ENCODE data around the gene SLC37A4.
"Not testable (repeated sequence)": the region's sequence is repeated elsewhere in the genome, so short reads cannot be mapped to it uniquely, and the experiment has no call there.

Gene SLC37A4

GRCh38 chr11:119028346-119029068 lies 2.2 kb downstream of the SLC37A4 start:
- Mint-ChIP-seq H3K4me3 (peak overlapping the region; percentile 77 to 91), H3K9me3 (no peaks in the 10 kb centered on the region), H3K27ac (peak overlapping the region in 1 of 2 donors; percentile 23), H3K27me3 (no peaks in the 10 kb centered on the region), H3K4me1 (peaks cover 65% of the 10 kb centered on the region)
- ATAC-seq (no peak), DNase-seq (no peak)

GRCh38 chr11:119027561-119028345 lies 2.9 kb downstream of the SLC37A4 start:
- ATAC-seq (no peak), DNase-seq (no peak)
- H3K27me3 Mint-ChIP-seq = no peaks in the 10 kb centered on the region
- H3K27ac Mint-ChIP-seq = no peak overlapping the region
- peaks cover 72% of the 10 kb centered on the region for H3K4me1 Mint-ChIP-seq
- peak overlapping the region in 1 of 2 donors; percentile 14 for H3K4me3 Mint-ChIP-seq
- no peaks in the 10 kb centered on the region for H3K9me3 Mint-ChIP-seq

GRCh38 chr11:119026970-119027369 lies 3.7 kb downstream of the SLC37A4 start:
- H3K4me3 Mint-ChIP-seq = no peak overlapping the region
- no peak for DNase-seq
- no peak overlapping the region for H3K27ac Mint-ChIP-seq
- no peaks in the 10 kb centered on the region for H3K9me3 Mint-ChIP-seq
- H3K27me3 Mint-ChIP-seq = no peaks in the 10 kb centered on the region
- no peak for ATAC-seq
- peaks cover 78% of the 10 kb centered on the region for H3K4me1 Mint-ChIP-seq

GRCh38 chr11:119025978-119026766 lies 4.5 kb downstream of the SLC37A4 start:
- H3K4me1 Mint-ChIP-seq = peaks cover 86% of the 10 kb centered on the region
- no peaks in the 10 kb centered on the region for H3K9me3 Mint-ChIP-seq
- H3K27me3 Mint-ChIP-seq = no peaks in the 10 kb centered on the region
- peak overlapping the region in 1 of 2 donors; percentile 83 for H3K27ac Mint-ChIP-seq
- DNase-seq (no peak), ATAC-seq (no peak)
- no peak overlapping the region for H3K4me3 Mint-ChIP-seq

GRCh38 chr11:119025541-119025940 lies 5.1 kb downstream of the SLC37A4 start:
- no peak for ATAC-seq
- no peak overlapping the region for H3K4me3 Mint-ChIP-seq
- DNase-seq = no peak
- H3K9me3 Mint-ChIP-seq = no peaks in the 10 kb centered on the region
- no peaks in the 10 kb centered on the region for H3K27me3 Mint-ChIP-seq
- peaks cover 89% of the 10 kb centered on the region for H3K4me1 Mint-ChIP-seq
- peak overlapping the region in 1 of 2 donors; percentile 72 for H3K27ac Mint-ChIP-seq

GRCh38 chr11:119025099-119025473 lies 5.6 kb downstream of the SLC37A4 start:
- no peaks in the 10 kb centered on the region for H3K9me3 Mint-ChIP-seq
- no peak for DNase-seq
- H3K4me3 Mint-ChIP-seq = no peak overlapping the region
- H3K4me1 Mint-ChIP-seq = peaks cover 94% of the 10 kb centered on the region
- peak overlapping the region in 1 of 2 donors; percentile 72 for H3K27ac Mint-ChIP-seq
- H3K27me3 Mint-ChIP-seq = no peaks in the 10 kb centered on the region
- no peak for ATAC-seq

- Mint-ChIP-seq H3K9me3 (no peaks in the 10 kb centered on the region), H3K27ac (peak overlapping the region in 1 of 2 donors; percentile 56), H3K27me3 (no peaks in the 10 kb centered on the region), H3K4me1 (peaks cover 93% of the 10 kb centered on the region), H3K4me3 (peak overlapping the region in 1 of 2 donors; percentile 16)
- no peak for ATAC-seq
- no peak for DNase-seq
Measured at GRCh38 chr11:119024430-119025098, 6.1 kb downstream of the SLC37A4 start.

- H3K4me1 Mint-ChIP-seq = peaks cover 85% of the 10 kb centered on the region
Measured at GRCh38 chr11:119023741-119024140, 6.9 kb downstream of the SLC37A4 start.

GRCh38 chr11:119021631-119022030 lies 9.0 kb downstream of the SLC37A4 start:
- peaks cover 67% of the 10 kb centered on the region for H3K4me1 Mint-ChIP-seq
- no peaks in the 10 kb centered on the region for H3K9me3 Mint-ChIP-seq
- peak overlapping the region in 1 of 2 donors; percentile 35 for H3K4me3 Mint-ChIP-seq
- no peak overlapping the region for H3K27ac Mint-ChIP-seq
- H3K27me3 Mint-ChIP-seq = no peaks in the 10 kb centered on the region
- DNase-seq = no peak
- no peak for ATAC-seq

More at GRCh38 chr11:119023741-119024140, 6.9 kb downstream of the SLC37A4 start:
- Mint-ChIP-seq H3K27me3 (no peaks in the 10 kb centered on the region), H3K27ac (peak overlapping the region in 1 of 2 donors; percentile 74), H3K4me3 (no peak overlapping the region), H3K9me3 (no peaks in the 10 kb centered on the region)
- ATAC-seq = no peak
- DNase-seq = no peak

- DNase-seq = no peak
- Mint-ChIP-seq H3K9me3 (no peaks in the 10 kb centered on the region), H3K4me3 (peak overlapping the region; percentile 95 to 99), H3K4me1 (peaks cover 67% of the 10 kb centered on the region), H3K27me3 (no peaks in the 10 kb centered on the region), H3K27ac (peak overlapping the region; percentile 86 to 99)
- ATAC-seq = no peak
Measured at GRCh38 chr11:119019996-119020395, 10.7 kb downstream of the SLC37A4 start.

GRCh38 chr11:119018074-119018938 lies 12.4 kb downstream of the SLC37A4 start, which contains the start of the genes RPS25 and TRAPPC4:
Gene RPS25 (minus strand): TSS chr11:119018343. CDS start chr11:119018284, 59 bp downstream.
Gene TRAPPC4 (plus strand): TSS chr11:119018766. CDS start chr11:119018796, 30 bp downstream.
- ATAC-seq = peak; percentile 94

GRCh38 chr11:119017377-119017776 lies 13.3 kb downstream of the SLC37A4 start:
- H3K9me3 Mint-ChIP-seq, DNase-seq, H3K27me3 Mint-ChIP-seq, ATAC-seq: not testable (repeated sequence)
- peak overlapping the region; percentile 95 to 99 for H3K4me3 Mint-ChIP-seq
- H3K4me1 Mint-ChIP-seq = peaks cover 54% of the 10 kb centered on the region
- H3K27ac Mint-ChIP-seq = peak overlapping the region; percentile 99

More at GRCh38 chr11:119018074-119018938, 12.4 kb downstream of the SLC37A4 start, which contains the start of the genes RPS25 and TRAPPC4:
- H3K4me1 Mint-ChIP-seq = peaks cover 61% of the 10 kb centered on the region
- H3K27me3 Mint-ChIP-seq = no peaks in the 10 kb centered on the region
- peak within 1 kb of the TSS; percentile 99 for H3K27ac Mint-ChIP-seq
- H3K9me3 Mint-ChIP-seq = no peaks in the 10 kb centered on the region
- peak; percentile 94 to 95 for DNase-seq
- H3K4me3 Mint-ChIP-seq = peak within 1 kb of the TSS; percentile 95 to 99

GRCh38 chr11:119016216-119017009 lies 14.3 kb downstream of the SLC37A4 start:
- no peaks in the 10 kb centered on the region for H3K27me3 Mint-ChIP-seq
- peak overlapping the region in 1 of 2 donors; percentile 99 for H3K27ac Mint-ChIP-seq
- DNase-seq = no peak
- no peaks in the 10 kb centered on the region for H3K9me3 Mint-ChIP-seq
- H3K4me3 Mint-ChIP-seq = peak overlapping the region; percentile 95 to 99
- ATAC-seq = no peak
- H3K4me1 Mint-ChIP-seq = peaks cover 44% of the 10 kb centered on the region
